Immature natural killer cell (primary cell): ENCODE data around the gene PSMC3. TPM values are rescaled to one million over a fixed set of nuclear protein-coding genes. Genes with fewer than 3 reads are reported as not detected.
A peak's percentile ranks its signal among the peaks of the same experiment; 100 is the strongest.
"Not testable (repeated sequence)": the region's sequence is repeated elsewhere in the genome, so short reads cannot be mapped to it uniquely, and the experiment has no call there.

Experiments used
- DNase-seq, 3 donors: peaks; one replicate each; pipeline ENCODE4 v3.0.0; 2022; ENCODE audit warnings: mixed read lengths in 1 of 3
- H3K27ac Mint-ChIP-seq, 6 donors: one replicate each; pipeline ENCODE4 v1.8.0; 2020; ENCODE audit warnings: mixed read lengths in 6 of 6, mild to moderate bottlenecking in 5 of 6, inconsistent platforms in 4 of 6, moderate library complexity in 3 of 6
- H3K27me3 Mint-ChIP-seq, 3 donors: one replicate each; pipeline ENCODE4 v1.8.0; 2020 to 2021; ENCODE audit warnings: low read depth in 3 of 3, mild to moderate bottlenecking in 3 of 3, mixed read lengths in 3 of 3, moderate library complexity in 3 of 3, inconsistent platforms in 1 of 3
- H3K36me3 Mint-ChIP-seq, 3 donors: one replicate each; pipeline ENCODE4 v1.8.0; 2020; ENCODE audit warnings: mixed read lengths in 3 of 3, inconsistent platforms in 2 of 3, mild to moderate bottlenecking in 2 of 3
- H3K4me1 Mint-ChIP-seq, 2 donors: one replicate each; pipeline ENCODE4 v1.8.0; 2020; ENCODE audit warnings: inconsistent platforms in 2 of 2, mild to moderate bottlenecking in 2 of 2, mixed read lengths in 2 of 2, moderate library complexity in 1 of 2
- H3K4me3 Mint-ChIP-seq, 5 donors: one replicate each; pipeline ENCODE4 v1.8.0; 2020; ENCODE audit warnings: mild to moderate bottlenecking in 5 of 5, mixed read lengths in 5 of 5, inconsistent platforms in 3 of 5, moderate library complexity in 3 of 5
- H3K9me3 Mint-ChIP-seq, 6 donors: one replicate each; pipeline ENCODE4 v1.8.0; 2020; ENCODE audit warnings: mild to moderate bottlenecking in 6 of 6, mixed read lengths in 6 of 6, inconsistent platforms in 4 of 6, moderate library complexity in 3 of 6
- polyA plus RNA-seq, 3 donors: library from polyadenylated mRNA; unstranded; fragments of 300-500 nt; fragmentation: Illumina TruSeq; gene quantifications; one replicate each; pipeline ENCODE4 v1.2.3, GENCODE V29; 2021

PSMC3 gene
- 100 to 1,000 TPM; 157 to 207 (median 184) TPM for polyA plus RNA-seq

DNA sequence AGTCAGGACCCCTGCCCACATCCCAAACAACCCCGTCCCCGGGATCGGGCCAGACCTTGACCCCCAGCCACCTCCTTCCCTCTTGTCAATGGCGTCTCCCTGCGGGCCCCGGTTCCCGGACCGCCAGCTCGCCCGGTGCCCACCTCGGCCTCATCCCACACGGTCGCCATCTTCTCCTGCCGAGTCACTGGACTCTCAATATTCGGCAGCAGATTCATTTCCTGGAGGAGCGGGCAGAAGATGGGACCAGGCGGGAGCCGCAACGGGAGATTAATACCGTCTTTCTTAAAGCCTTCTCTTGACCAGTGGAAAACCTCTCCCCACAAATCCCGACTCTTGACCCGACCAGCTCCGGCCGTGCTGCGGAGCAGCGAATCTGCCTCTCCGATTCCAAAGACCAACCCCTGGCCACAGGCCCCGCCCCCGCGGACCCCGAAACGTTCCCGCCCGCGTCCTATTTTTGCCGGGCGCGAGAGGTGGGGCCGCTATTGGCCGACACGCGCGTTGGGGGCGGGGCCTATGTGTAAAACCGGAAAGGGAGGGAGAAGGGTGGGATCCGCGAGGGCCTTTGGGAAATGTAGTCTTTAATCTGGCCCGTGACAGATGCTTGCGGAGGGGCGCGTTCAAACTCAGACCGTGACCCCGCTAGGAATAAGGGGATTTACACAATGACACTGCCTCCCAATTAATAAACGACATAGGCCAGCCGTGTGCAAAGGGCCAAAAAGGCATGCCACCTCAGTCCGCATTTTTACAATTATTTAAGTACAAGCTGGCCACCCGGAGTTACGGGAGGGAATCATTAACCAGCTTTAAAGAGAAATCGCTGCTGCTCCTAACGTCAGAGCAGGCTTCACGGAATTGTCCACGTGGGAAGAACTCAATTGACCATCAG lies at the start of gene PSMC3:
TSS of gene PSMC3 (minus strand) at position 378 of the 895 bp plus-strand sequence. CDS start at position 218, 160 bp downstream.
- H3K27me3 Mint-ChIP-seq = peaks cover 2 to 10% (median 4%) of the 10 kb centered on the region in 3 donors
- H3K36me3 Mint-ChIP-seq = peaks cover 1 to 16% (median 13%) of the 10 kb centered on the region in 3 donors
- peak; percentile 97 to 98 (median 97) for DNase-seq
- H3K4me3 Mint-ChIP-seq = peak within 1 kb of the TSS; percentile 99 to 100 (median 99)
- peak within 1 kb of the TSS; percentile 92 to 99 (median 98) for H3K27ac Mint-ChIP-seq
- H3K4me1 Mint-ChIP-seq = peaks cover 21 to 33% of the 10 kb centered on the region in 2 donors
- H3K9me3 Mint-ChIP-seq = no peaks in the 10 kb centered on the region

DNA sequence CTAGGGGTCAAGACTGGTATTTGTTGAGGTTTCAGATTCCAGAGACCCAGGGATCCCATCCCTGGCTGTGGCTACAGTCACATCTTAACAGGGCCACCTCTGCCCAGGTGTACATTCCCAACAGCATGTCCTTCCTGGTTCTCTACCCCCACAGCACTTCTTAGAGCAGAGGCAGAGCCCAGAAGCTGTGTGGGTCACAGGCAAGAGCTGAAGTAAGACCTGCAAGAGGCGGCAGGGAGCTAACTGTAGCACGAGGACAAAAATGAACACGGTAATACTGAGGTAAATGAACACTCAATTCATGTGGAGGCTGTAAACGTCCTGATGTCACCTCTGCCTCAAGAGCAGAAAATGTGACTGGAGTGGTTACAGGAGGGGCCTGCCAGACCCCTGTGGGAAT lies 44.4 kb upstream of the PSMC3 start:
- Mint-ChIP-seq H3K36me3 (peaks cover 8 to 38% (median 19%) of the 10 kb centered on the region in 3 donors), H3K27me3 (peaks cover 0 to 3% (median 2%) of the 10 kb centered on the region in 3 donors), H3K9me3 (no peaks in the 10 kb centered on the region), H3K27ac (peak overlapping the region in 2 of 6 donors; percentile 68 to 71), H3K4me1 (peaks cover 1 to 3% of the 10 kb centered on the region in 2 donors), H3K4me3 (no peak overlapping the region)
- DNase-seq = no peak

DNA sequence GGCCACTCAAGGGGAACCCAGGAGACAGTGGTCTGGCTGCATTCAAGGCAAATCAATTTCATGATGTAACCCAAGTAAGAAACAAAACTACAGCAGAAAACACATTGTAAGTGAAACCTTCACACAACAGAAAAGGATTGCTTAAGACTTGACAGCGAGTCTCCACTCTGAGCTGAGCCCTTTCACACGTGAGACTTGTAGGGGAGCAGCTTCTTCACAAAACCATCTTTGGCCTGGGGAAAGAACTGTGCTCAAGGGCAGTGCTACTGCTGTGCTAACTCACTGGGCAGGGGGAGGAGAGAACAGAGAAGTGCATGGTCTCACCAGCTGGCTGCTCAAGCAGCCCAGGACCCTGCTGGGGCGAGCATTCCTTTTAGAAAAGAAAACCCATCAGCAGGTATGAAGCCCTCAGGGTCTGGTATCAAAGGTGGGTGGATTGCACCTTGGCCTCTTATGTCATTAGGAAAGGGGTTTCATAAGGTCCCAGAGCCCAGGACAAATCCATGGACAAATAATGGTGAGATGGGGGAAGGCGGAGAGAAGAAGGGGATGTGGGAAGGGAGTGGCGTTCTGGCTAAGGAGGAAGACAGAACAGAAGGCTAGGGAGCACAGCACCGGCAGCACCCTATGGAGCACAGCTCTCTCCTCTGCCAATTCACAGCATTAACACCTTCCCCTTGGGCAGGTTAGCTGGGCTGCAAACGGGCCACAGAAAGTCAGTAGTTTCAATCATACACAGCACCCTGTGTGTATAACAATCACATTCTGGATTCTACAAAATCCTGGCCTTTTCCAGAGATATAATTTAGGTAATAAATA lies 43.3 kb upstream of the PSMC3 start:
- H3K9me3 Mint-ChIP-seq = no peaks in the 10 kb centered on the region
- H3K4me1 Mint-ChIP-seq = peaks cover 3 to 8% of the 10 kb centered on the region in 2 donors
- peak overlapping the region in 4 of 6 donors; percentile 25 to 73 (median 52) for H3K27ac Mint-ChIP-seq
- peaks cover 8 to 28% (median 19%) of the 10 kb centered on the region in 3 donors for H3K36me3 Mint-ChIP-seq
- DNase-seq = no peak
- H3K4me3 Mint-ChIP-seq = peak overlapping the region in 1 of 5 donors; percentile 17
- peaks cover 0 to 3% (median 2%) of the 10 kb centered on the region in 3 donors for H3K27me3 Mint-ChIP-seq

DNA sequence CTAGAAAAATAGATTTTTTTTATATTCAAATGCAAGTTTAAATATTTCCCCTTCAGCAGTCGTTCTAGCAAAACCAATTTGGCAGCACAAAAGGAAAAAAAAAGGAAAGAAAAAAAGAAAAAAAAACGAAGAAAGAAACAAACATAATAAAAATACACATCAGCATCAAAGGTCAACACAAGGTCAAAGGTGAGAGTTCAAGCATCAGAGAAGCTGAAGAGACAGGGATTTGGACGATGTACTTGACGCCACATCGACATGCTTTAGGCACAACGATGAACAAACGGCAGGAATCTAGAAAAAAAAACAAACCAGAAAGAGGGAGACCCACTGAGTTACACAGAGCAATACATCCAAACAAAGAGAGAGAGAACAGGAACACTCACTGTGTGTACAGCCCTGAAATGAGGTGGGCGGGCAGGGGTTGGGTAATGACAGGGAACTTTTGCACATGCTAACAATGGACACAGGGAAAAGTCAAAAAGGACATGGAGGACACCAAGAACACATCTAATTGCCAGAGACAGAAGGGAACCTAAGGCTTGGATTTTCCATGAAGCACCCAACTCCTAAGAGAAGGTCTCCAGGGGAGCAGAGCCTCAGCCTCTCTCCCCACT lies 42.5 kb upstream of the PSMC3 start:
- Mint-ChIP-seq H3K27me3 (peaks cover 0 to 3% (median 2%) of the 10 kb centered on the region in 3 donors), H3K4me3 (no peak overlapping the region), H3K27ac (peak overlapping the region in 2 of 6 donors; percentile 34 to 64), H3K4me1 (peaks cover 3 to 8% of the 10 kb centered on the region in 2 donors), H3K9me3 (no peaks in the 10 kb centered on the region), H3K36me3 (peaks cover 8 to 23% (median 16%) of the 10 kb centered on the region in 3 donors)
- no peak for DNase-seq

GRCh38 chr11:47467357-47467756 lies 41.1 kb upstream of the PSMC3 start:
- peak overlapping the region in 1 of 6 donors; percentile 7 for H3K27ac Mint-ChIP-seq
- DNase-seq = no peak
- H3K4me3 Mint-ChIP-seq = no peak overlapping the region
- peaks cover 0 to 11% (median 7%) of the 10 kb centered on the region in 3 donors for H3K36me3 Mint-ChIP-seq
- no peaks in the 10 kb centered on the region for H3K9me3 Mint-ChIP-seq
- peaks cover 0 to 2% (median 0%) of the 10 kb centered on the region in 3 donors for H3K27me3 Mint-ChIP-seq
- peaks cover 3 to 8% of the 10 kb centered on the region in 2 donors for H3K4me1 Mint-ChIP-seq

DNA sequence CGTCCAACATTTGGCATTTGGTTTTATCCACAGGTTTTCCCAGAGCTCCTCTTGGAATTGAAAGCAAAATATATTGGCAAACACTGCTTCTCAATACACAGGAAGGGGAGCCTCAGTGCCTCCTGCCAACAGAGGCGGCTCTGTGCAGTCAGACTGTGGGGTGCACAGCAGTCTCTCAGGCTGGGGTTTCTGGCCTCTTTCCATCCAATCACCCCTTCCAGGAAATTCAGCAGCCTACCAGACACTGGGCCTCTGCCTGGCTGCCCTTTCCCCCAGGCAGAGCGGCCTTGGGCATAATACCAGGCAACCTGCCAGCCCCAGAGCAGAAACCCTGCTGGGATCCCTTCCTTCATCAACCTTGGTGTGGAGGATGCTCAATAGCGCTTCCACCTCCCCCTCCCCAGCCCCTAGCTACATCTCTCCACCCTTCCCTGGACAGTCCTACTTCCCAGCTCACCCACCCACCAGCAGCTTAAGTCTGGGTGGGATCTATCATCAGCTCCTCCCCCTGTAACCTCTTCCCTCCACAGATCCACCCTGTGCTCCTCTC lies 40.5 kb upstream of the PSMC3 start:
- H3K36me3 Mint-ChIP-seq = peaks cover 0 to 11% (median 7%) of the 10 kb centered on the region in 3 donors

GRCh38 chr11:47466201-47466600 lies 40.0 kb upstream of the PSMC3 start:
- H3K27ac Mint-ChIP-seq = peak overlapping the region in 2 of 6 donors; percentile 12 to 17
- no peak for DNase-seq
- peaks cover 0 to 2% (median 0%) of the 10 kb centered on the region in 3 donors for H3K27me3 Mint-ChIP-seq
- peaks cover 0 to 11% (median 7%) of the 10 kb centered on the region in 3 donors for H3K36me3 Mint-ChIP-seq
- H3K4me3 Mint-ChIP-seq = no peak overlapping the region
- H3K4me1 Mint-ChIP-seq = peaks cover 4 to 8% of the 10 kb centered on the region in 2 donors
- H3K9me3 Mint-ChIP-seq = no peaks in the 10 kb centered on the region

More for the DNA sequence above, 40.5 kb upstream of the PSMC3 start:
- no peaks in the 10 kb centered on the region for H3K9me3 Mint-ChIP-seq
- peaks cover 4 to 8% of the 10 kb centered on the region in 2 donors for H3K4me1 Mint-ChIP-seq
- no peak overlapping the region for H3K27ac Mint-ChIP-seq
- H3K27me3 Mint-ChIP-seq = peaks cover 0 to 2% (median 0%) of the 10 kb centered on the region in 3 donors
- no peak overlapping the region for H3K4me3 Mint-ChIP-seq
- no peak for DNase-seq

GRCh38 chr11:47464483-47464882 lies 38.2 kb upstream of the PSMC3 start:
- peak overlapping the region in 1 of 6 donors; percentile 29 for H3K27ac Mint-ChIP-seq
- no peaks in the 10 kb centered on the region for H3K9me3 Mint-ChIP-seq
- no peak for DNase-seq
- H3K4me1 Mint-ChIP-seq = peaks cover 4 to 13% of the 10 kb centered on the region in 2 donors
- peaks cover 0 to 2% (median 0%) of the 10 kb centered on the region in 3 donors for H3K27me3 Mint-ChIP-seq
- H3K36me3 Mint-ChIP-seq = peaks cover 0 to 3% (median 3%) of the 10 kb centered on the region in 3 donors
- no peak overlapping the region for H3K4me3 Mint-ChIP-seq

GRCh38 chr11:47461876-47462275 lies 35.6 kb upstream of the PSMC3 start:
- no peaks in the 10 kb centered on the region for H3K27me3 Mint-ChIP-seq
- H3K9me3 Mint-ChIP-seq = no peaks in the 10 kb centered on the region
- peaks cover 1 to 13% of the 10 kb centered on the region in 2 donors for H3K4me1 Mint-ChIP-seq
- H3K27ac Mint-ChIP-seq = no peak overlapping the region
- H3K36me3 Mint-ChIP-seq = peaks cover 0 to 3% (median 0%) of the 10 kb centered on the region in 3 donors
- no peak overlapping the region for H3K4me3 Mint-ChIP-seq
- no peak for DNase-seq

GRCh38 chr11:47460571-47461235 lies 34.5 kb upstream of the PSMC3 start:
- Mint-ChIP-seq H3K27me3 (peaks cover 0 to 2% (median 0%) of the 10 kb centered on the region in 3 donors), H3K4me1 (peaks cover 1 to 12% of the 10 kb centered on the region in 2 donors), H3K27ac (peak overlapping the region in 2 of 6 donors; percentile 15 to 24), H3K4me3 (no peak overlapping the region), H3K36me3 (peaks cover 0 to 3% (median 0%) of the 10 kb centered on the region in 3 donors), H3K9me3 (no peaks in the 10 kb centered on the region)
- DNase-seq = no peak

GRCh38 chr11:47454258-47454671 lies 28.0 kb upstream of the PSMC3 start:
- not testable (repeated sequence) for H3K4me1 Mint-ChIP-seq, H3K9me3 Mint-ChIP-seq, H3K36me3 Mint-ChIP-seq, H3K4me3 Mint-ChIP-seq, H3K27me3 Mint-ChIP-seq
- H3K27ac Mint-ChIP-seq = peak overlapping the region in 1 of 6 donors; percentile 34
- peak; percentile 48 to 66 (median 63) for DNase-seq

GRCh38 chr11:47453365-47453764 lies 27.1 kb upstream of the PSMC3 start:
- Mint-ChIP-seq H3K27ac (no peak overlapping the region), H3K36me3 (peaks cover 0 to 3% (median 0%) of the 10 kb centered on the region in 3 donors), H3K4me1 (peaks cover 5% of the 10 kb centered on the region in 2 donors), H3K27me3 (peaks cover 0 to 4% (median 4%) of the 10 kb centered on the region in 3 donors), H3K9me3 (no peaks in the 10 kb centered on the region), H3K4me3 (peak overlapping the region in 1 of 5 donors; percentile 21)
- DNase-seq = no peak
